NCI-H2029 treated with DMSO at 0.1 percent for 48 hours (cell line): ENCODE data around the gene ETFA.
"Not testable (repeated sequence)": the region's sequence is repeated elsewhere in the genome, so short reads cannot be mapped to it uniquely, and the experiment has no call there.

Experiments
- DNase-seq: peaks from one replicate; lab custom pipeline; 2025; lab: John Stamatoyannopoulos, UW

Gene ETFA

DNA sequence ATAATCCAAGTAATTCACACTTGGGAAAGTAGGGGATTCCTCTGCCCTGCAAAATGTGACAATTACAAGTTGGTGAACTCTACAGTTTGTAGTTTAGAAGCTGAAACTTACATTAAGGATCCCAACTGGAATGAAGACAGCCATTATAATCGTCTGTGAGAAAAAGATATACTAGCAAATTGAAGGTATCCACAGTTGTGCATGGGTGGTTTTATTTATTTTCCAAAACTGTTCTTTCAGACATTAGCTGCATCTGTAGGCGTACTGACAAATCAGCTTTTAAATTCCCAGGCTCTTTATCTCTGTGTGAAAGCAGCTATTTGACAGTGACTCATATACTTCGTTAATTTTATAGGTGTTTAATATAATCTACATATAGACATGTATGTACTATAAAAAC, 12.8 kb upstream of the ETFA start:
- no peak for DNase-seq

DNA sequence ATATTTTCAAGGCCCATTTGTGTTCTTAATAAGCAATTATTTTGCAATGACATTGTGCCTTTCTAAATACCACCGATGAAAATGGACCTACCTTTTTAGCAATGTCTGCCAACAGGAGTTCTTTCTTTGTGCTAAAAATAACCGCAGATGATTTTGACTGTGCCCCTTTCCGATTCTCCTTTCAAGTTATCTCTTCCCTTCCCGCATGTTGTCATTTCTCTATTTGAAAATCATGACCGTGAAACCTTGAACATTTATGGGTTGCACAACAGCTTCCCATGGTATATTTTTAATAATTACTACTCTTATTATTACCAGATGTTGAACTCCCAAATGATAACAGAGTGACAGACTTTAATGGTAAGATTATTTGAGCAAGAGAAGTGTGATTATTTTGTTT, 10.3 kb upstream of the ETFA start:
- no peak for DNase-seq

DNA sequence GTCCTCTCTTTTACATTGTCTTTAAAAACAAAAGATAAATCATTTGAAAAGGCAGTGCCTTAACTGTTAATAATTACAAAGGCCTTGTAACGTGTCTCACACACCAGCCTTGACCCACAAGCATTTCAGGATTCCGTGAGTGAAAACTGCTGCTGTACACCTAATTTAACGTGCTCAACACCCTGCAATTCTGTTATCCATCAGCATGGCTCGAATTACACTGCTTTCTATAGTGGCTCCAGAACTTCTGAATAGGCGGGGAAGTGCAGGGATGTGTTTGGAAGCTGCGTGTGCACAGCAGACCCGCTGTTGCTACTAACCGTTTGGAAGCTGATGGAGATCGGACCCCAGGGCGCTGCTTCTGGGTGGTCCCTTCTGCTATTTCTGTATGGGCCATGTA, 9.9 kb upstream of the ETFA start:
- DNase-seq: no peak

DNA sequence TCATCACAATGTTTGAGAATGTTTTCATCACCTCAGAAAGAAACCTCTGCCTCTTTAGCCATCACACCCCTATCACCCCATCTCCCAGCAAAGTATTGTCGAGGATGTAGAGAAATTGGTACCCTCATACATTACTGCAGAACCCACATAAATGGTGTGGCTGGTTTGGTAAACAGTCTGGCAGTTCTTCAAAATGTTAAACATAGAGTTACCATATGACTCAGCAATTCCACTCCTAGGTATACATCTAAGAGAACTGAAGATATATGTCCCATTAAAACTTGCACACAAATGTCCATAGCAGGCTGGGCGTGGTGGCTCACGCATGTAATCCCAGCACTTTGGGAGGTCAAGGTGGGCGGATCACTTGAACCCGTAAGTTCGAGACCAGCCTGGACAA, 8.7 kb upstream of the ETFA start:
- DNase-seq: no peak

DNA sequence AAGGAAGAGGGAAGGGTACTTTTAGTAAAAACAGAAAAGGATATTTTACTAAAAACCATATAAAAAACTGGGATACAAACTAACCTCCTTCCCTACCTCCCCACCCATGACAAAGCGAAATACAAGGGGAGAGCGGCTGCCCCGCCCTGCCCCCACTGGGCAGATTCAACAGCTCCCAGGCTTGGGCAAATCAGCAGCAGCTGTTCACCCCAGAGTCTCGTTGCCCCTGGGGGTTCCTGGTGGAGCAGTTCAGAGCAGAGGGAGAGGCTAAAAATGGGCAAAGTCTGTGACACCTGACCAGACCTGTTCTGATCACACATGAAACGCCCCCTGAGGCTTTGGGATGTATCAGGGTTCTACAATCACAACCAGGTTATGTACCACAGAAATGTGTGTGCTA, 2.5 kb upstream of the ETFA start:
- DNase-seq: no peak

DNA sequence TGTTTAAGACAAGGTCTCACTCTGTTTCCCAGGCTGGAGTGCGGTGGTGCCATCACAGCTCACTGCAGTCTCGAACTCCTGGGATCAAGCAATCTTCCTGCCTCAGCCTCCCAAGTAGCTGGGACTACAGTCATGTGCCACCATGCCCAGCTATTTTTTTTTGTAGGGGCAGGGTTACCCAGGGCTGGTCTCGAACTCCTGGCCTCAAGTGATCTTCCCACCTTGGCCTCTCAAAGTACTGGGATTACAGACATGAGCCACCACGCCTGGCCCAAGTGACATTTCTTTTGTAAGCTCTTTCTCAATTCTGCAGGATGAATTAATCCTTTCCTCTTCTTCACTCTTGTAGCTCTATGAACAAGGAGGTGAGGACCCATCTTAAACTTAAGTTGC, 1.9 kb upstream of the ETFA start:
- not testable (repeated sequence) for DNase-seq

DNA sequence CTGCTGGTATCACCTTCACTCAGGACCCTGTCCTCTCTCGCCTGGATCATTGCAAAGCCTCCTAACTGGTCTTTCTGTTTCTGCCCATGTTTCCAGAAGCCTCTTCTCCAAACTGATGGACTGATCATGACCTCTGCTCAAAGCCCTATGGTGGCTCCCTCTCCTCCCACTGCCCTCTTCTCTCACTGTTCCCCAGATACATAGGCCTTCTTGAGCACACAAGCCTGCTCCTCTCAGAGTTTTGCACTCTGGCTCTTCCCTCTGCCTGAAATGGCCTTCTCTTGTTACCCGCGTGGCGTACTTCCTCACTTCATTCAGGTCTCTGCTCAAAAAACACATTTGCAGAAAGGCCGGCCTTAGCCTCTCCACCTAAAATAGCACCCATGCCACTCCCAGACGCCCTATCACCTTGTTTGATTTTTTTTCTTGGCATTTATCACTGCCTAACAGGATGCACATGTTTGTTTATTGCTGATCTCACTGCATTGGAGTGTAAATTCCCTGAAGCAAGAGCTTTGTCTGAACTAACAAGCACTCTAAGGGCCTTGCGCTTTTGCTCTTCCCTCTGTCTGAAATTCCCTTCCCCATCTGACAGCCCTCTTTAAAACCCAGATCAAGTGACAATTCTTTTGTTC, 1.4 kb upstream of the ETFA start:
- peak; percentile 68 for DNase-seq

DNA sequence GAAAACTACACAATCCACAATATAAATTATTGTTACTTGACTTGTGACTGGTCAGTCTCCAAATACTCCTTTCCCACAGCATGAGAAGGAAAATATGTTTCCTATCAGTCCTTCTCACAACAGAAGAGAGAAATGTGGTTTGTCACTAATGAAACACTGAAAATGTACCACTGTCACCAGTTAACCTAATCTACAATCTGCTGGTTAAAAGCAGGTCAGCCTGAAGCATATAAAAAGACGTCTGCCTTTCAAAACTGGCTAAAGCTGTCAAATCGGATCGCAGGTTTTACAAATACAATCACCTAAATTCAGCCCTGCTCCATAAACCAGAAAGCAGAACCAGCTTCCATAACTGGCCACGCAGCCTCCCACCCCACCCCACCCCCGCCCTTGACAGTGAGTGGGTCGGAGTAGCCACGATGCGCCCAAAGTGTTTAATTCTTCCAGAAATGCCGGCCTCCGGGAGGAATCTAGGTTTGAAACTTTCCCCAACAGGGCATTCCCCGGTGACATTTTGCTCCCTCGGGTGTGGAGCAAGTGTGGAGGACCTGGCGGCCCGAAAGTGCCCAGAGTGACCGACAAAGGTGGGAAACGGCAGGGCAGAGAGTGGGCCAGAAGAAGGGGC, 682 bp downstream of the ETFA start:
- no peak for DNase-seq

DNA sequence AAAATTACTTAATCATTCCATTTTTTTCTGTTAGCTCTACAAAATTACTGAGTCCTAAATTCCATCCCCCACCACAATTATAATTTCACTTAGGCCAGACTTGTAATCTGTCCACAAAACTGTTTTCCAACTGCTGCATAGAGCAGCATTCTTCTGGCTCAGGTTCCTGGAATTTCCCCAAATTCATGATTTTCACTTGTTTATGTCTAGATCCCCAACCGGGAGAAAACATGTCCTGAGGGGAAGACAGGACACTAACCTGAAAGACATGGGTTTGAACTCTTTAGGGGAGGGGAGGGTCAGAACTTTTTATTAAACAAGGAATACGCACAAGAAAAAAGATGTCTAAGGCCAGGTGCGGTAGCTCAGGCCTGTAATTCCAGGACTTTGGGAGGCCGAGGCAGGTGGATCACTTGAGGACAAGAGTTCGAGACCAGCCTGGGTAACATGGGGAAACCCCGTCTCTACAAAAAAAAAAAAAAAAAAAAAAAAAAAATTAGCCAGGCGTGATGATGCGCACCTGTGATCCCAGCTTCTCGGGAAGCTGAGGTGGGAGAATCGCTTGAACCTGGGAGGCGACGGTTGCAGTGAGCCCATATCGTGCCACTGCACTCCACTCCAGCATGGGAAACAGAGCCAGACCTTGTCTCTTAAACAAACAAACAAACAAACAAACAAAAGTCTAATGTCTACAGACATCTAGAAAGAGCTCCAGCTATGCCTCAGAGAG, 1.5 kb downstream of the ETFA start:
- DNase-seq: no peak

DNA sequence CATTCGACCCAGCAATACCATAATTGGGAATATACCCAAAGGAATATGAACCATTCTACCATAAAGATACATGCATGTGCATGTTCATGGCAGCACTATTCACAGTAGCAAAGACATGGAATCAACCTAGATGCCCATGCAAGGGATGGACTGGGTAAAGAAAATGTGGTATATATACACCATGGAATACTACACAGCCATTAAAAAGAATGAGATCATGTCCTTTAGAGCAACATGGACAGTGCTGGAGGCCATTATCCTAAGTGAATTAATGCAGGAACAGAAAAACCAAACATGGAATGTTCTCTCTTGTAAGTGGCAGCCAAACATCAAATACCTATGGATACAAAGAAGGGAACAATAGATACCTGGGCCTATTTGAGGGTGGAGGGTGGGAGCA, 7.4 kb downstream of the ETFA start:
- no peak for DNase-seq

DNA sequence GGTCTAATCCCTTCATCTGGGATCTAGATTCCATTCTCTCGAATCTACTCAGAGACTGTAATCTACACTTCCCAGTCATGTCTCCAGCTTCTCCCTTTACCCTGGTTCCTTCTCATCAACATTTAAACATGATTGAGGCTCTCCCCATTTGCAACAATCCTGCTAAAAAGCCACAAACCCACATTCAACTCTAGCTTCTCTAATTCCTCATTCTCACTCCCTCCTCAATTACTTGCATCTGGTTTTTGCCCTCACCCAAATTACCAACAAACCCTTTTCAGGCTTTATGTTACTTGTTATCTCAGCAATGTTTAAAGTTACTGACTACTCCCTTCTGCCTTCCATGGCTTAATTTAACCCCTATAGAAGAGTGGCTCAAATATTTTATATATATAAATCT, 11.5 kb downstream of the ETFA start:
- DNase-seq: no peak

DNA sequence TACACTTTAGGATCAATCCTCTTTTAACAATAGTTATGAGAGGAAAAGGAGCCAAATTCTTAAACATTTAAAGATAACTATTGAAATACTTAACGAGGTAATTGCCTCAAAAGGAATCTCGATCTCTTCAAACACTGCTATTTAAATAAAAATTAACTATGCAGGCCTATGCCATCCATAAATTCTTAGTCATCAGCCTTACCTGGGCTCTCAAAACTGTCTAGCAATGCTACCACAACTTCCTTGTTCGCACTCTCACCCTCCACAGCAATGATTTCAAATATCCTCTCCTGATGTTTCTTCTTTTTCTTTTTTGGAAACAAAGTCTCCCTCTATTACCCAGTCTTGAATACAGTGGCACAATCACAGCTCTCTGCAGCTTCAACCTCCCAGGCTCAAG, 12.3 kb downstream of the ETFA start:
- DNase-seq: no peak

DNA sequence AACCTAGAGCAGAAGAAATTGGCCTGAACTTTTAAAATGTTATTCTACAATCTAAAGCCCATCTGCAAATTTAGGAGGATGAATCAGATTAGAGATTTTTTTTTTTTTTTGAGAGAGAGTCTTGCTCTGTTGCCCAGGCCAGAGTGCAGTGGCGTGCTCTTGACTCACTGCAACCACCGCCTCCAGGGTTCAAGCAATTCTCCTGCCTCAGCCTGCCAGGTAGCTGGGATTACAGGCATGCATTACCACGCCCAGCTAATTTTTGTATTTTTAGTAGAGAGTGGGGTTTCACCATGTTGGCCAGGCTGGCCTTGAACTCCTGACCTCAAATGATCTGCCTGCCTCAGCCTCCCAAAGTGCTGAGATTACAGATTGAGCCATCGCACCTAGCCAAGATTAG, 13.3 kb downstream of the ETFA start:
- not testable (repeated sequence) for DNase-seq

DNA sequence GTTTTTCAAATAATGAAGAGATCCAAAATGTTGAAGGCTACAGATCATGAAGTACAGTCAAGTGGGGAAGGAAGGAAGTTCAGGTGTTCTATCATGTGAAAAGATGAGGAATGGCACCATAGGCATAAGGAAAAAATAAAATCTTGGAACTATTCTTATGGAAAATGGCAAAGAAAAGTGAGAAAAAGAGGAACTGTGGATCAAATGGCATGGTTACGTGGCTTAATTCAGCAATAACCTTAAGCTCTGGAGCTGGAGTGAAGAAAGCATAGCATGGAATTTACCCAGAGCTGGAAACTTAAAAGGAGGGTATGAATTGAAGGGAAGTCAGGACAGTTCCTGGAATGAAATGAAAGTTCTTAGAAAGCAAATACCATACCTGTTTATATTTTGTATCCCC, 14.4 kb downstream of the ETFA start:
- DNase-seq: no peak

DNA sequence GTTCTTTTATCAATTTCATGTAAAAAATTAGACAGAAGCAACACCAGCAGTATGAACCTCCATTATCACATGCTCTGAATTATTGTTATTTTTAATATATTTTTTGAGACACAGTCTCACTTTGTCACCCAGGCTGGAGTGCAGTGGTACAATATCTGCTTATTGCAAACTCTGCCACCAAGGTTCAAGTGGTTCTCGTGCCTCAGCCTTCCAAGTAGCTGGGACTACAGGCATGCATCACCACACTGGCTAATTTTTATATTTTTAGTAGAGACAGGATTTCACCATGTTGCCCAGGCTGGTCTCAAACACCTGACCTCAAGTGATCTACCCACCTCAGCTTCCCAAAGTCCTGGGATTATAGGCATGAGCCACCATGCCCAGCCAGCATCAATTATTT, 16.8 kb downstream of the ETFA start:
- not testable (repeated sequence) for DNase-seq

DNA sequence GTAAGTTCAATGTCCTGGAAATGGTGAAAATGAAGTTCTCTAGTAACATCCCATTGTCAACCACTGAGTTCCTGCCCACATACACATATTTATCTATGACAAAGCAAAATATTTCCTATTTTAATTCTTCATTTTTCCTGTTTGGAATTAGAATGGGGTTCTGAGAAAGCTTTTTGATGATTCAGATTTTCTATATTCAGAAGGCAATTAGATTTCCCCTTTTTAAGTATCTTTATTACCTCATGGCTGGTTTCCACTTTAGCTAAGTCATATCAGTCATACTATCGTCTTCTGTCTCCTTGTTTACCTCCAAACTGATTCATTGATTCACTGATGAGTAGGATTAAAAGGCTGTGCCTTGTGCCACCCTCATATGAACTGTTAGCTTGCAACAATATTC, 17.9 kb downstream of the ETFA start:
- DNase-seq: no peak

DNA sequence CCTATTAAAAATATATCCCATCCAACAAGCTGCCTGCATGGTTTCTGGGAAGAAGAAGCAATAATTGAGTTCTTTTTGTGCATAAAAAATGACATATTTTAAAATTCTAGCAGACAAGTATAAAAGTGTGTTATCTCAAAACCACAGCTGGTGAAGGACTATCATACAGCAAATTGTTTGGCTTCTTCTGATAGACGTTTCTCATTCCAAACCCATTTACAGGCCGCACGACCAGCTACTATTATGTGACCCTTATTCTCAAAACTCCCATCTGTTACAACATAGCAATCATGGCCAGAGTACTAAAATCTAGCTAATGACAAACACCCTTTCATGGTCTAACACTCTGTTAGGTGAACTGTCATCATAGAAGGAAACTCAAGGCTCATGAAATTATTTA, 21.7 kb downstream of the ETFA start:
- no peak for DNase-seq

DNA sequence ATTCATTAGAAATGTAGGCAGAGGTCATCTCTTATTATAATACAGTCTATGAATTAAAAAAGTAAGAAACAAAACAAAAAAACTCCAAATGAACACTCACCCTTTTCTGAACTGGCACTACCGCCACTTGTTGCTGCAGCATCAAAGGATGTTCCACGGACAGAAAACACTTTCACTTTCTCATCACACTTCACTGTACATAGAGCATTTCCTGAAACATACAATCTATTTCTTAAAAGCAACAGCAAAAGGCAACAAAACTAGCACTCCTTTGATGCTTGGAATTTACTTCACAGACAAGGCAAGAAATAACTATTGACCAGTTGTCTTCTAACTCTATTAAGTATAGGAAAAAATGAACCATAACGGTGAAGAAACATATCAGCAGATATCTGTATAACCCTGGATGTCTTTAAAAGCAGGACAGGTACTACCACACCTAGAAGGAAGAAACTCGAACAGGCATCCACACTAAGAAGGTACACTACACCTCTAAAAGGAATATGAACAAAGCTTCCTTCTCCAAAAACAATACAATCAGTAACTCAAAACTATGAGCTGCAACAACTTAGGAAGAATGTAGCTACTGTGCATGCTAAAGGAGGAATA, 24.9 kb downstream of the ETFA start:
- DNase-seq: no peak

DNA sequence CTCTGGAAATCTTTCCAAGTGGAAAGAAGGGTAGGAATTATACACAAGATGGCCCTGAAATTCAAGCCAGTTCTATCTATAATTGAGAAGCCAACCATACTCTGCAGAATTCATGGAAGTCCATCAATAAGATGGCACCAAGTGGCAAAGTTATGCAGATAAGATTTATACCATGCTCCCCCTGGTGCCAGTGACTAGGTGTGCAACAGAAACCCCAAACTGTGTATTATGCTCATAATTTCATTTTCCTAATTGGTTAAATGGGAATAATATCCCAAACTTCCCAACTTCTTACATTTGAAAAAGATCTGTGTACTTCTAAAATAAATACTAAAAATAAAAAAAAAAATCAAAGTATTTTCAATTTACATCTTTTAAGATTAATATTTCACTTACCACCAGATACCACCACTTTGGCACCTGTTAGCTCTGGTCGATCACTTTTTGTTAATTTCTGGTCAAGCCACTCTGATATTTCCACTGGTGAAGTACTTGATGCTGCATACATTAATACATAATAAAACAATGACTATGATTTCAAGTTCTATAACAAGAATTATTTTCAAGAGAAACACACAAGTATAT, 25.9 kb downstream of the ETFA start:
- DNase-seq: no peak

DNA sequence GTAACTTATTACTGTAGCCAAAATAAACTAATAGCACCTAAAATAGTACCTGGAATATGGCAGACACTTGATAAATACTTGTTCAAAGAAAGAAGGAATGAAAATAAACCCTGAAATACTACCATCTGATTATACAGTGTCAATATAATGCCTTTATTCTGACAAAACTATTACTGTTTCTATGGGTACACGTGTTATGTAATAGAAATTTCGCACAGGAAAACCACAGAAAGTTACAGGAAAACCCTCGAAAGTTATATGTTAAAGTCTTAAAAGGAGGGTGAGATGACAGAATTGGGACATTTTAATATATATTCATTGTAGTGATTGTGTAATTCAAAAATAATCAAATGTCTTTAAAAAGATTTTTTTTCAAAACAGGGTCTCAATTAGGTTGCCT, 28.8 kb downstream of the ETFA start:
- no peak for DNase-seq

DNA sequence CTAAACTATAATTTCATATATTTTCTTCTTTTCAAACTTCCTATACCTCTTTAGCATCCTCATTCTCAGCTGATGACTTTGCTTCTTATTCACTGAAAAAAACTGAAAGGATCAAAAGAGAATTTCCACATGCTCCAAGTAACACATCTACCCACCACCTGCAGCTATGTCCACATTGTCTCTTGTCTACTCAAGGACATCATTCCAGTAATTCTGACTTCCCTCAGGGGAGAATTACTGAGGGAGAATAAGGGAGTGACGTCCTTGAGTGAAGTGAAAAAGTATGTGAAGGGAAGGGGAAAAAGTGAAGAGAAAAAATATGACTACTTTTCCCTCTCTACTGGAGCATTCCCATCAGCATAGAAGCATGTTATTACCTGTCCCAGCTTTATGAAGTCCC, 32.6 kb downstream of the ETFA start:
- no peak for DNase-seq

DNA sequence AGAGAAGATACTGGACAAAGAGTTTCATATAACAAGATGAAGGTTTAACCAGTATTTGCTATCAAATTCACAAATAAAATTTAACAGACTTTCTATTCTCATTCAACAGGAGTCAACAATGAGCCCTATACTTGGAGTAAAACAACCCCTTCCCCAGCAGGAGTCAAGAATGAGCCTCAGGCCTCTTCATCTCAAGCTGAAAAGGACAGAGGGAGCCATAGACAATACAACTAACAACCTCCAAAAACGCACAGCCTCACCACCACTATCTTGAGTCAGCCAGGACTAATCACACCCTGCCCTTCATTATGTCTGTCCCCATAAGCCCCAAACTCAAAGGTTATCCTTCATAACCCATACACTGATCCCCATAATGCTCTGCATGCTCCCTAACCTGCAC, 36.4 kb downstream of the ETFA start:
- no peak for DNase-seq

DNA sequence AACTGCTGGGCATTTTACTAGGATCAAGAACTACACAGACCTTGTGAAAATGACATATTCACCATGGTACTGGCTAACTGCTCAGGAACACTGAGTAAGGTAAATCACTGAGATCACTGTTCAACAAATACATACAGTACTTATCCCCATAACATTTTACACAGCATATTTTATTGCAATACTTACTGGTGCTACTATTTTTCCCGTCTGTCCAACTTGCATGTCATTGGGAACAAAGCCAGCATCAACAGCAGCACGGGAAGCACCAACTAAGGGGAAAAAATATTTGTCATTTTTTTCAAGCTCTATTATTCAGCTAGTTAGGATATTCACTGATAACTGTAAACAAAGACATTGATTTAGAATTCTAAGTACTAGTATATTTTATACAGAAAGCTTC, 37.0 kb downstream of the ETFA start:
- DNase-seq: no peak
